ENCODE data around the gene TBC1D10B.

DNA sequence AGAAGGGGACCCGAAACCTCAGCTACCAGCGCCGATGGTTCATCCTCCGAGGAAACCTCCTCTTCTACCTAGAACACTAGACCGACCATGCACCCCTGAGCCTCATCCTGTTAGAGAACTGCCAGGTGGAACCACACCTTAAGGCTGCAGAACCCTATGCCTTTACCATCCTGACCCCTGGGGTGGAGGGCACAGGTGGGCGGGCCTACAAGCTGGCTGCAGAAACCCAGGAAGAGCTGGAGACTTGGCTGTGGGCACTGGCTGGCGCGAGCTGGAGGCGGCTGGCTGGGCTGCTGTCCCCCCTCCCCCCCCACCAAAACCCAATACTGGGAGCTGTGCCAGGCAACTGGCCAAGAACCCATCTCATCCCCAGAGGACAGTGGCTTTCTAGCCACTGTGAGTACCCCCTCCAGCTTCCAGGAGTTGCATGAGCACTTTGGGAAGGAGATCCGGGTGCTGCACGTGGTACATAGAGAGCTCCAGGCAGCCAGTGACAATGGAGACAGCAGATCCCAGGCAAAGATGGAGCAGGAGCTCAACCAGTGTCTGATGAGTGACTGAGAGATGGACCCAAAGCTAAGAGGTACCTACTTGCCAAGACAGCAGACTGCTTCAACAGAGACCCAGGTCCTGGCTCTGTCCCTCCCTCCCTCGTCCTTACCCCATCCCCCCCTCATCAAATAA is 13.8 kb downstream of the TBC1D10B start:
- TF ChIP-seq, protein P1, sequence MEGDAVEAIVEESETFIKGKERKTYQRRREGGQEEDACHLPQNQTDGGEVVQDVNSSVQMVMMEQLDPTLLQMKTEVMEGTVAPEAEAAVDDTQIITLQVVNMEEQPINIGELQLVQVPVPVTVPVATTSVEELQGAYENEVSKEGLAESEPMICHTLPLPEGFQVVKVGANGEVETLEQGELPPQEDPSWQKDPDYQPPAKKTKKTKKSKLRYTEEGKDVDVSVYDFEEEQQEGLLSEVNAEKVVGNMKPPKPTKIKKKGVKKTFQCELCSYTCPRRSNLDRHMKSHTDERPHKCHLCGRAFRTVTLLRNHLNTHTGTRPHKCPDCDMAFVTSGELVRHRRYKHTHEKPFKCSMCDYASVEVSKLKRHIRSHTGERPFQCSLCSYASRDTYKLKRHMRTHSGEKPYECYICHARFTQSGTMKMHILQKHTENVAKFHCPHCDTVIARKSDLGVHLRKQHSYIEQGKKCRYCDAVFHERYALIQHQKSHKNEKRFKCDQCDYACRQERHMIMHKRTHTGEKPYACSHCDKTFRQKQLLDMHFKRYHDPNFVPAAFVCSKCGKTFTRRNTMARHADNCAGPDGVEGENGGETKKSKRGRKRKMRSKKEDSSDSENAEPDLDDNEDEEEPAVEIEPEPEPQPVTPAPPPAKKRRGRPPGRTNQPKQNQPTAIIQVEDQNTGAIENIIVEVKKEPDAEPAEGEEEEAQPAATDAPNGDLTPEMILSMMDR (IDR thresholded peaks at IDR 0.05; ENCODE audit: control extremely low read depth in 1 of 3, insufficient read depth in 1 of 3, low read depth in 1 of 3, low read length in 3 of 3) = no peak
- TF ChIP-seq POLR2A (IDR thresholded peaks at IDR 0.05; ENCODE audit: control extremely low read depth in 1 of 2, low read depth in 2 of 2, low read length in 2 of 2) (no peak), HDAC2 (IDR thresholded peaks at IDR 0.05; ENCODE audit: borderline replicate concordance in 1 of 2, low read depth in 2 of 2, low read length in 2 of 2) (no peak), EZH2 (IDR thresholded peaks at IDR 0.05; ENCODE audit: low read depth, low read length, severe bottlenecking) (no peak), ZNF274 (IDR thresholded peaks at IDR 0.05; ENCODE audit: borderline replicate concordance, extremely low read depth, low read length) (no peak), SUZ12 (IDR thresholded peaks at IDR 0.05; ENCODE audit: low read length) (no peak), POLR2AphosphoS5 (IDR thresholded peaks at IDR 0.05; ENCODE audit: low read depth, low read length) (no peak), RAD21 (IDR thresholded peaks at IDR 0.05 in 1 of 2, conservative IDR thresholded peaks at IDR 0.05 in 1 of 2; ENCODE audit: low read depth in 2 of 2, low read length in 2 of 2) (no peak), RFX5 (IDR thresholded peaks at IDR 0.05; ENCODE audit: borderline replicate concordance, low read depth, low read length) (no peak), EP300 (IDR thresholded peaks at IDR 0.05; ENCODE audit: borderline replicate concordance in 1 of 2, low read depth in 2 of 2, low read length in 2 of 2) (no peak), CBX5 (IDR thresholded peaks at IDR 0.05; ENCODE audit: low read depth, low read length) (no peak), EGR1 (IDR thresholded peaks at IDR 0.05; ENCODE audit: borderline replicate concordance, low read depth, low read length) (no peak), CREB1 (IDR thresholded peaks at IDR 0.05) (no peak)
